ENCODE measurements around the gene SF3B1.
"Not testable (repeated sequence)": the region's sequence is repeated elsewhere in the genome, so short reads cannot be mapped to it uniquely, and the experiment has no call there.

The SF3B1 gene

DNA sequence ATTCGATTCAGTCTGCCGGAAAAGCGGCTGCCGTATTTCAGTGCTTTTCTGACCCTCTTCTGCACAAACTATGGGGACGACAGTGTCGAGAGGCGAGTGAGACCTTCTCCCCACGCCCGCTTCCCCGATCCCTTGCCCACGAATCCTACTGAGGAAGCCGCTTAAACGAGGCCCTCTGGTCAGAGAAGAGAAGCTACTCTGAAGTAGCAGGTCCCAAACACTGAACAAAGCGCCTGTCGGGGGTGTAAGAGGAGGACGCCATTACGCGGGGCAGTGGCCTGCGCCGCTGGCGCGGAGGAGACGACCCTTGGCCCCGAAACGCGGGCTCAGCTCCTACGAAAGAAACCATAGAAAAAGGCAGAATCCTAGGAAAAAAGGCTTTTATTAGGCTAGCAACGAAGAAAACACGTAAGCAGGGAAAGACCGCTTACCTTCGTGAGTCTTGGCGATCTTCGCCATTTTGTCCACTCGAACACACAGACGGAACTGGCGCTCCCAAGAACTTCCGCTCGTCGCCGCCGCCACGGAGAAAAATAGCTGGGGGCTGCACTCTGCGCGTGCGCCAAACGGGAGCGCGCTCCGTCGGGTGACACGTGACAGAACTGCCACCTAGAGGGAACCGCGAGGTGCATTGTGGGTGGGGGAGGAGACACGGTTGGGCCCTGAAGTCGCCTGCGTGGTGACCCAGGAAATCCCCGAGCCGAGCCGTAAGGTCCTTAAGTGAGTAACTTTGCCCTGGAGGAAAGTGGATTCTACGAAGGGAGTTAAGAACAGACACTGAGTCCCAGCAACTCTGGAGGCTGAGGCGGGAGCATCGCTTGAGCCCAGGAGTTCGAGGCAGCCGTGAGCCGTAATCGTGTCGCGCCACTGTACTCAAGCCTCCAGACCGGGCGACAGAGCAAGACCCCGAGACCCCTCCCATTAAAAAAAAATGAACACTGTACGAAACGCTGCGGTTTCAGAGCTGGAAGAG, at the start of gene SF3B1:
SF3B1 (minus strand) TSS at position 488 of the 973 bp plus-strand sequence; CDS start at position 459, 29 bp downstream.
- in situ Hi-C loops (cut with MboI; ENCODE audit: low sequenced_read_pairs, unreplicated experiment), result no loop called here
- DNase-seq (ENCODE audit: low spot score), result peak; percentile 96
- TF ChIP-seq, protein P1, sequence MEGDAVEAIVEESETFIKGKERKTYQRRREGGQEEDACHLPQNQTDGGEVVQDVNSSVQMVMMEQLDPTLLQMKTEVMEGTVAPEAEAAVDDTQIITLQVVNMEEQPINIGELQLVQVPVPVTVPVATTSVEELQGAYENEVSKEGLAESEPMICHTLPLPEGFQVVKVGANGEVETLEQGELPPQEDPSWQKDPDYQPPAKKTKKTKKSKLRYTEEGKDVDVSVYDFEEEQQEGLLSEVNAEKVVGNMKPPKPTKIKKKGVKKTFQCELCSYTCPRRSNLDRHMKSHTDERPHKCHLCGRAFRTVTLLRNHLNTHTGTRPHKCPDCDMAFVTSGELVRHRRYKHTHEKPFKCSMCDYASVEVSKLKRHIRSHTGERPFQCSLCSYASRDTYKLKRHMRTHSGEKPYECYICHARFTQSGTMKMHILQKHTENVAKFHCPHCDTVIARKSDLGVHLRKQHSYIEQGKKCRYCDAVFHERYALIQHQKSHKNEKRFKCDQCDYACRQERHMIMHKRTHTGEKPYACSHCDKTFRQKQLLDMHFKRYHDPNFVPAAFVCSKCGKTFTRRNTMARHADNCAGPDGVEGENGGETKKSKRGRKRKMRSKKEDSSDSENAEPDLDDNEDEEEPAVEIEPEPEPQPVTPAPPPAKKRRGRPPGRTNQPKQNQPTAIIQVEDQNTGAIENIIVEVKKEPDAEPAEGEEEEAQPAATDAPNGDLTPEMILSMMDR (IDR thresholded peaks at IDR 0.05; ENCODE audit: borderline replicate concordance, control extremely low read depth, extremely low read depth, insufficient read depth, missing control alignments), result no peak

DNA sequence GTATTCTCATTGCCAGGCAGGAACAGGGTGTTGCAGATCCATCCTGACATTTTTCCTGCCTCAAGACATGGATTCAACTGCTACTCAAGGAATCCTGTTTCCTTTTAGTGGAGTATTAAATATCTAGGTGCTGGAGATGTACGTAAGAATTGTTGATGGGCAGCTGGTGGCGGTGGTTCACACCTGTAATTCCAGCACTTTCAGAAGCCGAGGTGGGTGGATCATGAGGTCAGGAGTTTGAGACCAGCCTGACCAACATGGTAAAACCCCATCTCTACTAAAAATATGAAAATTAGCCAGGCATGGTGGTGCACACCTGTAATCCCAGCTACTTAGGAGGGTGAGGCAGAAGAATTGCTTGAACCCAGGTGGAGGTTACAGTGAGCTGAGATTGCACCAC, 49.4 kb upstream of the SF3B1 start:
- in situ Hi-C loops (cut with MboI; ENCODE audit: low sequenced_read_pairs, unreplicated experiment); DNase-seq (ENCODE audit: low spot score): not testable (repeated sequence)

DNA sequence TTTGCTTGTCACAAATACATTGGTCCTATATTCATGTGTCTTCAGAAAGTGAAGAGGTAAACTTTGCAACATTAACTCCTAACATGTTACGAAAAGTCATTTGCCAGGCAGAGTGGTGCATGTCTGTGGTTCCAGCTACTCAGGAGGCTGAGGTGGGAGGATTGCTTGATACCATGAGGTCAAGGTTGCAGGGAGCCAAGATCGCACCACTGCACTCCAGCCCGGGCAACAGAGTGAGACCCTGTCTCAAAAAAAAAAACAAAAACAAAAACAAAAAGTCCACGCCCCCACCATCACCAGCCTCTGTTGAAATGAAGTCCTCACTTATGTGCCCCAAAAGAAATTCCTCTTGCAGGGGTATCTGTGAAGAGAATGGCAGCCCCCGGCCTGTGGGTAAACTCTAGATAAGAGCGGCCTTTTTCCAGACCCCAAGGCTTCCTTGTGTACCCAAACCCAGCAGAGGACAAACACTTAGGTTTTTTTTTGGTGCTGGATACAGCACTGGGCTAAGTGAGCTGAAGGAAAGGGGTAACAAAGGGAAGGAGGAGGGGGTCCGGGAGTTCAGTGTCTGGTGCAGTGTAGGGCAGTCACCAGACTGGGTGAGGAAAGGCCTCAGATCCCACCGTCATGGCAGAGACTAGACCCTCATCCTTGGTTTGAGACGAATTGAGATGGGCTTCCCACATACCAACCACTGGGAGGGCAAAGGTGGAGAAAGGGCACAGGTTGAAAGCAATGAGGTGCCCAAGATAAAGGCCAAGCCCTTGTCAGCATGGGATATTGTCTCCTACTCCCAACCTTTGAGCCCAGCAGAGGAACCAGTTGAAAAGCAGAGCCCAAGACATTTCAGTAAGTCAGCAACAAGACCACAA, 45.6 kb upstream of the SF3B1 start:
- in situ Hi-C loops (cut with MboI; ENCODE audit: low sequenced_read_pairs, unreplicated experiment), result no loop called here
- no peak for DNase-seq (ENCODE audit: low spot score)
- TF ChIP-seq, protein P1 (IDR thresholded peaks at IDR 0.05; ENCODE audit: borderline replicate concordance, control extremely low read depth, extremely low read depth, insufficient read depth, missing control alignments), result no peak

- DNase-seq (ENCODE audit: low spot score), result no peak
- TF ChIP-seq, protein P1 (IDR thresholded peaks at IDR 0.05; ENCODE audit: borderline replicate concordance, control extremely low read depth, extremely low read depth, insufficient read depth, missing control alignments), result no peak
- in situ Hi-C loops (cut with MboI; ENCODE audit: low sequenced_read_pairs, unreplicated experiment), result no loop called here
Observed at GRCh38 chr2:197477797-197478196, 43.0 kb upstream of the SF3B1 start.

- in situ Hi-C loops (cut with MboI; ENCODE audit: low sequenced_read_pairs, unreplicated experiment), result no loop called here
- DNase-seq (ENCODE audit: low spot score), result no peak
- TF ChIP-seq, protein P1 (IDR thresholded peaks at IDR 0.05; ENCODE audit: borderline replicate concordance, control extremely low read depth, extremely low read depth, insufficient read depth, missing control alignments), result no peak
Observed at GRCh38 chr2:197472166-197472565, 37.3 kb upstream of the SF3B1 start.

- in situ Hi-C loops (cut with MboI; ENCODE audit: low sequenced_read_pairs, unreplicated experiment), result no loop called here
- TF ChIP-seq, protein P1 (IDR thresholded peaks at IDR 0.05; ENCODE audit: borderline replicate concordance, control extremely low read depth, extremely low read depth, insufficient read depth, missing control alignments), result no peak
- DNase-seq (ENCODE audit: low spot score), result no peak
Observed at GRCh38 chr2:197464175-197464574, 29.3 kb upstream of the SF3B1 start.
